Skeletal muscle satellite cell (primary cell): Measurements from ENCODE around the gene HSD11B1. TPM values are rescaled to one million over a fixed set of nuclear protein-coding genes. Genes with fewer than 3 reads are reported as not detected.

Experiments
- H3K27me3 ChIP-seq: 2 replicates; pipeline ENCODE4 v1.7.0; 2013; ENCODE audit warnings: low read length; ENCODE audit not compliant: control insufficient read depth, insufficient read depth
- H3K36me3 ChIP-seq: 2 replicates; pipeline ENCODE4 v1.7.0; 2013; ENCODE audit warnings: mild to moderate bottlenecking, control low read depth, low read length; ENCODE audit not compliant: insufficient read depth
- H3K4me1 ChIP-seq: 2 replicates; pipeline ENCODE4 v1.7.0; 2013; ENCODE audit warnings: low read length; ENCODE audit not compliant: control insufficient read depth, insufficient read depth
- H3K4me2 ChIP-seq: 2 replicates; pipeline ENCODE4 v1.7.0; 2013; ENCODE audit warnings: mild to moderate bottlenecking, low read length
- H3K4me3 ChIP-seq: 2 replicates; pipeline ENCODE4 v1.7.0; 2013; ENCODE audit warnings: low read length
- H3K9ac ChIP-seq: 2 replicates; pipeline ENCODE4 v1.7.0; 2013; ENCODE audit warnings: mild to moderate bottlenecking, low read depth, low read length, moderate library complexity
- H3K9me3 ChIP-seq: replicated peaks from 2 replicates; pipeline ENCODE4 v1.7.0; 2013; ENCODE audit warnings: mild to moderate bottlenecking, control low read depth, low read length
- total RNA-seq: library from RNA; depleted of rRNA; stranded (reverse); fragments of >200 nt; gene quantifications from 2 replicates; pipeline ENCODE4 v1.2.3, GENCODE V29; 2012; rRNA removed

HSD11B1 gene
- 3.8 and 40.0 TPM in 2 replicates for total RNA-seq

- Histone ChIP-seq H3K27me3 (peaks cover 13% of the 10 kb centered on the region), H3K4me3 (no peak within 1 kb of the TSS), H3K9me3 (no peaks in the 10 kb centered on the region), H3K9ac (no peak within 1 kb of the TSS), H3K4me2 (no peak within 1 kb of the TSS), H3K36me3 (no peaks in the 10 kb centered on the region), H3K4me1 (no peaks in the 10 kb centered on the region)
These were observed at the start of gene HSD11B1 for GRCh38 chr1:209704584-209704983. TSS of gene HSD11B1 (plus strand) at chr1:209704846. CDS start at chr1:209704943, 97 bp downstream.

GRCh38 chr1:209655411-209656231 lies 49.0 kb upstream of the HSD11B1 start:
- peaks cover 6% of the 10 kb centered on the region for H3K27me3 ChIP-seq
- H3K4me1 ChIP-seq: peaks cover 17% of the 10 kb centered on the region
- no peak overlapping the region for H3K9ac ChIP-seq
- H3K36me3 ChIP-seq: no peaks in the 10 kb centered on the region
- no peak overlapping the region for H3K4me2 ChIP-seq
- H3K4me3 ChIP-seq: no peak overlapping the region
- H3K9me3 ChIP-seq: no peaks in the 10 kb centered on the region

GRCh38 chr1:209657140-209657879 lies 47.3 kb upstream of the HSD11B1 start:
- Histone ChIP-seq H3K4me3 (no peak overlapping the region), H3K9ac (no peak overlapping the region), H3K4me1 (peaks cover 6% of the 10 kb centered on the region), H3K4me2 (no peak overlapping the region), H3K9me3 (no peaks in the 10 kb centered on the region), H3K36me3 (no peaks in the 10 kb centered on the region), H3K27me3 (peaks cover 6% of the 10 kb centered on the region)

- no peak overlapping the region for H3K4me3 ChIP-seq
- H3K9ac ChIP-seq: no peak overlapping the region
- H3K36me3 ChIP-seq: no peaks in the 10 kb centered on the region
- peaks cover 5% of the 10 kb centered on the region for H3K4me1 ChIP-seq
- H3K9me3 ChIP-seq: no peaks in the 10 kb centered on the region
- H3K27me3 ChIP-seq: peaks cover 6% of the 10 kb centered on the region
- no peak overlapping the region for H3K4me2 ChIP-seq
These were observed 46.7 kb upstream of the HSD11B1 start for GRCh38 chr1:209657918-209658317.

GRCh38 chr1:209659909-209660308 lies 44.7 kb upstream of the HSD11B1 start:
- Histone ChIP-seq H3K27me3 (peaks cover under 1% of the 10 kb centered on the region), H3K9me3 (no peaks in the 10 kb centered on the region), H3K36me3 (no peaks in the 10 kb centered on the region), H3K4me2 (no peak overlapping the region), H3K4me3 (no peak overlapping the region), H3K9ac (no peak overlapping the region), H3K4me1 (no peaks in the 10 kb centered on the region)

GRCh38 chr1:209661071-209661470 lies 43.6 kb upstream of the HSD11B1 start:
- Histone ChIP-seq H3K4me3 (no peak overlapping the region), H3K9ac (no peak overlapping the region), H3K4me1 (no peaks in the 10 kb centered on the region), H3K27me3 (no peaks in the 10 kb centered on the region), H3K9me3 (no peaks in the 10 kb centered on the region), H3K4me2 (no peak overlapping the region), H3K36me3 (no peaks in the 10 kb centered on the region)

GRCh38 chr1:209662879-209663327 lies 41.7 kb upstream of the HSD11B1 start:
- H3K4me3 ChIP-seq: no peak overlapping the region
- no peaks in the 10 kb centered on the region for H3K36me3 ChIP-seq
- no peaks in the 10 kb centered on the region for H3K9me3 ChIP-seq
- H3K4me2 ChIP-seq: no peak overlapping the region
- H3K9ac ChIP-seq: no peak overlapping the region
- peaks cover 5% of the 10 kb centered on the region for H3K27me3 ChIP-seq
- H3K4me1 ChIP-seq: no peaks in the 10 kb centered on the region

GRCh38 chr1:209667103-209667502 lies 37.5 kb upstream of the HSD11B1 start:
- Histone ChIP-seq H3K4me3 (no peak overlapping the region), H3K27me3 (peaks cover 30% of the 10 kb centered on the region), H3K36me3 (no peaks in the 10 kb centered on the region), H3K4me1 (no peaks in the 10 kb centered on the region), H3K4me2 (no peak overlapping the region), H3K9me3 (no peaks in the 10 kb centered on the region), H3K9ac (no peak overlapping the region)

GRCh38 chr1:209667708-209668107 lies 36.9 kb upstream of the HSD11B1 start:
- Histone ChIP-seq H3K9me3 (no peaks in the 10 kb centered on the region), H3K4me3 (no peak overlapping the region), H3K27me3 (peaks cover 33% of the 10 kb centered on the region)

GRCh38 chr1:209670441-209671082 lies 34.1 kb upstream of the HSD11B1 start:
- Histone ChIP-seq H3K9ac (no peak overlapping the region), H3K4me3 (no peak overlapping the region), H3K4me2 (no peak overlapping the region), H3K4me1 (peaks cover 13% of the 10 kb centered on the region), H3K27me3 (peaks cover 60% of the 10 kb centered on the region), H3K9me3 (no peaks in the 10 kb centered on the region), H3K36me3 (no peaks in the 10 kb centered on the region)

More at GRCh38 chr1:209667708-209668107, 36.9 kb upstream of the HSD11B1 start:
- no peak overlapping the region for H3K4me2 ChIP-seq
- no peaks in the 10 kb centered on the region for H3K36me3 ChIP-seq
- no peaks in the 10 kb centered on the region for H3K4me1 ChIP-seq
- no peak overlapping the region for H3K9ac ChIP-seq
